Neural crest cell (in vitro differentiated cells): ENCODE data around the gene IGLL1. TPM values are rescaled to one million over a fixed set of nuclear protein-coding genes. Genes with fewer than 3 reads are reported as not detected.
"Not testable (repeated sequence)": the region's sequence is repeated elsewhere in the genome, so short reads cannot be mapped to it uniquely, and the experiment has no call there.

Source experiments
- DNase-seq: peaks from one replicate; pipeline ENCODE4 v3.0.0; 2021; ENCODE audit warnings: low read depth, mixed read lengths, low spot score
- H3K27ac Mint-ChIP-seq: one replicate; pipeline ENCODE4 v1.8.0; 2021; ENCODE audit warnings: mild to moderate bottlenecking, mixed read lengths; ENCODE audit not compliant: unreplicated experiment
- H3K27me3 Mint-ChIP-seq: 2 replicates; pipeline ENCODE4 v1.8.0; 2021; ENCODE audit warnings: low read depth, mild to moderate bottlenecking, mixed read lengths
- H3K36me3 Mint-ChIP-seq: 2 replicates; pipeline ENCODE4 v1.8.0; 2021; ENCODE audit warnings: low read depth, mild to moderate bottlenecking, mixed read lengths
- H3K4me1 Mint-ChIP-seq: 2 replicates; pipeline ENCODE4 v1.8.0; 2021; ENCODE audit warnings: mixed read lengths
- H3K4me3 Mint-ChIP-seq: one replicate; pipeline ENCODE4 v1.8.0; 2021; ENCODE audit warnings: mild to moderate bottlenecking, mixed read lengths
- H3K9me3 Mint-ChIP-seq: 2 replicates; pipeline ENCODE4 v1.8.0; 2021; ENCODE audit warnings: mixed read lengths
- CTCF ChIP-seq: fragments of 200-600 bp; sonication (generic); conservative IDR thresholded peaks from 2 replicates; pipeline ENCODE4 v1.5.0; 2021; ENCODE audit warnings: antibody characterized with exemption, mild to moderate bottlenecking
- total RNA-seq: library from RNA; stranded (reverse); gene quantifications from 2 replicates; pipeline ENCODE4 v1.2.1, GENCODE V29; 2021

The IGLL1 gene
- total RNA-seq, 1 donor from 2014 or later = not detected

- peaks cover 3% of the 10 kb centered on the region for H3K9me3 Mint-ChIP-seq
- TF ChIP-seq CTCF = no peak
- DNase-seq = no peak
- peaks cover 2% of the 10 kb centered on the region for H3K27me3 Mint-ChIP-seq
- H3K27ac Mint-ChIP-seq = no peak overlapping the region
- no peaks in the 10 kb centered on the region for H3K36me3 Mint-ChIP-seq
- no peak overlapping the region for H3K4me3 Mint-ChIP-seq
- peaks cover 5% of the 10 kb centered on the region for H3K4me1 Mint-ChIP-seq
Observed at GRCh38 chr22:23574877-23575276, 5.2 kb downstream of the IGLL1 start.

- no peak overlapping the region for H3K27ac Mint-ChIP-seq
- no peak for DNase-seq
- H3K36me3 Mint-ChIP-seq = no peaks in the 10 kb centered on the region
- H3K27me3 Mint-ChIP-seq = peaks cover 2% of the 10 kb centered on the region
- H3K4me3 Mint-ChIP-seq = no peak overlapping the region
- no peak for TF ChIP-seq CTCF
- H3K4me1 Mint-ChIP-seq = peaks cover 5% of the 10 kb centered on the region
- peaks cover 3% of the 10 kb centered on the region for H3K9me3 Mint-ChIP-seq
Observed at GRCh38 chr22:23574371-23574811, 5.7 kb downstream of the IGLL1 start.

GRCh38 chr22:23573701-23574235 is 6.3 kb downstream of the IGLL1 start:
- not testable (repeated sequence) for H3K36me3 Mint-ChIP-seq, DNase-seq, H3K27ac Mint-ChIP-seq, H3K27me3 Mint-ChIP-seq, H3K4me3 Mint-ChIP-seq, H3K9me3 Mint-ChIP-seq, H3K4me1 Mint-ChIP-seq

GRCh38 chr22:23573106-23573505 is 7.0 kb downstream of the IGLL1 start:
- H3K9me3 Mint-ChIP-seq, H3K4me1 Mint-ChIP-seq, DNase-seq, H3K27me3 Mint-ChIP-seq, H3K27ac Mint-ChIP-seq, H3K4me3 Mint-ChIP-seq, H3K36me3 Mint-ChIP-seq: not testable (repeated sequence)

GRCh38 chr22:23571486-23571885 is 8.6 kb downstream of the IGLL1 start:
- Mint-ChIP-seq H3K9me3 (peaks cover 3% of the 10 kb centered on the region), H3K27me3 (peaks cover 4% of the 10 kb centered on the region), H3K4me1 (peaks cover 9% of the 10 kb centered on the region), H3K27ac (no peak overlapping the region), H3K4me3 (no peak overlapping the region), H3K36me3 (no peaks in the 10 kb centered on the region)
- TF ChIP-seq CTCF = no peak
- no peak for DNase-seq

- no peak for TF ChIP-seq CTCF
- no peak overlapping the region for H3K27ac Mint-ChIP-seq
- peaks cover 7% of the 10 kb centered on the region for H3K27me3 Mint-ChIP-seq
- DNase-seq = no peak
- H3K36me3 Mint-ChIP-seq = no peaks in the 10 kb centered on the region
- peaks cover 12% of the 10 kb centered on the region for H3K4me1 Mint-ChIP-seq
- H3K9me3 Mint-ChIP-seq = peaks cover 3% of the 10 kb centered on the region
- H3K4me3 Mint-ChIP-seq = peak overlapping the region; percentile 49
Observed at GRCh38 chr22:23570681-23571080, 9.4 kb downstream of the IGLL1 start.

- no peak overlapping the region for H3K27ac Mint-ChIP-seq
- H3K4me3 Mint-ChIP-seq = no peak overlapping the region
- peaks cover 14% of the 10 kb centered on the region for H3K4me1 Mint-ChIP-seq
- H3K36me3 Mint-ChIP-seq = no peaks in the 10 kb centered on the region
- DNase-seq = no peak
- peaks cover 8% of the 10 kb centered on the region for H3K27me3 Mint-ChIP-seq
- TF ChIP-seq CTCF = no peak
- peaks cover 3% of the 10 kb centered on the region for H3K9me3 Mint-ChIP-seq
Observed at GRCh38 chr22:23569716-23570115, 10.4 kb downstream of the IGLL1 start.
